ENCODE data around the gene SLC9A9.

SLC9A9 gene

DNA sequence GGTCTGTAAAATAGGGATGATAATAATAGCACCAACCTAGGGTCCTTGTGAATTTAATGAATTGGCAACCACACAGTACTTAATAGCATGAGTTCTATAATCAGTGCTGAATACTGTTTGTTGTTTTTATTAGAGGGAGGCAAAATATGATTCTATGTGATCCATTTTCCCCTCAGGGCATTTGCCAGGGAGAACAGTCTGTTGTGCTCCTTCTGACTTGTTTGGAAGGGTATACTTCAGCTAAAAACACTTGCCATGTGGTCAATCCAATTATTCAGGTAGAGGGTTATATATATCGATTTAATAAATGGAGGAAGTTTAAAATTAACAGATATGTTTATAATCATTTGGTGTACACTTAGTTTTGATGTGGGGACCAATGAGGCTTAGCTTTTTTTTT, 423.4 kb downstream of the SLC9A9 start:
- no peak for DNase-seq (ENCODE audit: low read depth)
- no peak overlapping the region for H3K4me3 ChIP-seq (ENCODE audit: low read depth, low read length)
- TF ChIP-seq, protein P1, sequence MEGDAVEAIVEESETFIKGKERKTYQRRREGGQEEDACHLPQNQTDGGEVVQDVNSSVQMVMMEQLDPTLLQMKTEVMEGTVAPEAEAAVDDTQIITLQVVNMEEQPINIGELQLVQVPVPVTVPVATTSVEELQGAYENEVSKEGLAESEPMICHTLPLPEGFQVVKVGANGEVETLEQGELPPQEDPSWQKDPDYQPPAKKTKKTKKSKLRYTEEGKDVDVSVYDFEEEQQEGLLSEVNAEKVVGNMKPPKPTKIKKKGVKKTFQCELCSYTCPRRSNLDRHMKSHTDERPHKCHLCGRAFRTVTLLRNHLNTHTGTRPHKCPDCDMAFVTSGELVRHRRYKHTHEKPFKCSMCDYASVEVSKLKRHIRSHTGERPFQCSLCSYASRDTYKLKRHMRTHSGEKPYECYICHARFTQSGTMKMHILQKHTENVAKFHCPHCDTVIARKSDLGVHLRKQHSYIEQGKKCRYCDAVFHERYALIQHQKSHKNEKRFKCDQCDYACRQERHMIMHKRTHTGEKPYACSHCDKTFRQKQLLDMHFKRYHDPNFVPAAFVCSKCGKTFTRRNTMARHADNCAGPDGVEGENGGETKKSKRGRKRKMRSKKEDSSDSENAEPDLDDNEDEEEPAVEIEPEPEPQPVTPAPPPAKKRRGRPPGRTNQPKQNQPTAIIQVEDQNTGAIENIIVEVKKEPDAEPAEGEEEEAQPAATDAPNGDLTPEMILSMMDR (IDR thresholded peaks at IDR 0.05; ENCODE audit: low read depth, low read length, missing control alignments), result no peak

DNA sequence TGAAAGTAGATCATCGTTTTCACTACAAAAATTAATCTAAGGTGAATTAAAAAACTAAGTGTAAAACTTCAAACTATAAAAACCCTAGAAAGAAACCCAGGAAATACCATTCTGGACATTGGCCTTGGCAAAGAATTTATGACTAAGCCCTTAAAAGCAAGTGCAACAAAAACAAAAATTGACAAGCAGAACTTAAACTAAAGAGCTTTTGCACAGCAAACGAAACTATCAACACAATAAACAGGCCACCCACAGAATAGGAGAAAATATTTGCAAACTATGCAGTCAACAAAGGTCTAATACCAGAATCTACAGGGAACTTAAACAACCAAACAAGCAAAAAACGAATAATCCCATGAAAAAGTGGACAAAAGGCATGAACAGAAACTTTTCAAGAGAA, 426.7 kb downstream of the SLC9A9 start:
- TF ChIP-seq, protein P1 (IDR thresholded peaks at IDR 0.05; ENCODE audit: low read depth, low read length, missing control alignments), result no peak
- no peak for DNase-seq (ENCODE audit: low read depth)

DNA sequence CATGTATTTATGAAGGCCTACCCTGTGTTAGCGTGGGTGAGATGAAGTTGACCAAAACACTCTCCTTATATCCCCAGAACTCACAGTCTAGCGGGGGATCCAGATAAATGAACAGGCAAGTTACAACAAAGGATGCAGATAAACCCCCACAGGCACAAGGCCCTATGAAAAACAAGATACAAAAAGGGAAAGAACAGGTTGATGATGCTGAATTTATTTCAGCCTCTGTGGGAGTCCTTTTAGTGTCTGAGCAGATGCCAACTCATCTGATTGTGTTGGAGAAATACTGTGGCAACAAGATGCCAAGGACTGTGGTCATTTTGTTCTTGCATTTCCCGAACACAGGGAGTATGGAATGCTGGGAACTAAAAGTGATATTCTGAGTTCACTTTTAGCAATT, 428.7 kb downstream of the SLC9A9 start:
- H3K4me3 ChIP-seq (ENCODE audit: low read depth, low read length), result no peak overlapping the region
- TF ChIP-seq, protein P1 (IDR thresholded peaks at IDR 0.05; ENCODE audit: low read depth, low read length, missing control alignments), result no peak
- no peak for DNase-seq (ENCODE audit: low read depth)

More for the DNA sequence above, 426.7 kb downstream of the SLC9A9 start:
- no peak overlapping the region for H3K4me3 ChIP-seq (ENCODE audit: low read depth, low read length)

DNA sequence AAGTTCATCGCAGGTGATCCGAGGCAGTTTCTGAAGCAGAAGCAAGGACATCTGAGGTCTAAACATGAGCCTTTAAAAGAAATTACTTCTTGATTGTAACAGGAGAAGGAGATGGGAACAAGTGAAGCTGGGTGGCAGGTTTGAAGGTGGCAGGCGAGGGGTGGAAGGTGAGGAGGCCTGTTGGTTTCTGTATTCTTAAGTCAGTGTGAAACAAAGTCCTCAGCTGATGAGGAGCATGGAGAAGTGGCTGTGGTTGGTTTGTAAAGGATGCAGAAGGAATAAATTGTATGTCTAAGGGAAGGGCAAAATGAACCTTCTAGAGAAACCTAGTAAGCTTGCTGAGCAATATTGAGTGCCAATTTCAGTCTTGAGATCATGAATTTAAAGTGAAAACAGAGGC, 429.9 kb downstream of the SLC9A9 start:
- TF ChIP-seq, protein P1 (IDR thresholded peaks at IDR 0.05; ENCODE audit: low read depth, low read length, missing control alignments), result no peak
- no peak for DNase-seq (ENCODE audit: low read depth)
- no peak overlapping the region for H3K4me3 ChIP-seq (ENCODE audit: low read depth, low read length)

- no peak overlapping the region for H3K4me3 ChIP-seq (ENCODE audit: low read depth, low read length)
- no peak for DNase-seq (ENCODE audit: low read depth)
- TF ChIP-seq, protein P1 (IDR thresholded peaks at IDR 0.05; ENCODE audit: low read depth, low read length, missing control alignments), result no peak
Measured at GRCh38 chr3:143416229-143416628, 432.0 kb downstream of the SLC9A9 start.

GRCh38 chr3:143414571-143415253, 433.6 kb downstream of the SLC9A9 start:
- TF ChIP-seq, protein P1 (IDR thresholded peaks at IDR 0.05; ENCODE audit: low read depth, low read length, missing control alignments), result no peak
- no peak for DNase-seq (ENCODE audit: low read depth)
- H3K4me3 ChIP-seq (ENCODE audit: low read depth, low read length), result no peak overlapping the region

GRCh38 chr3:143413372-143413771, 434.9 kb downstream of the SLC9A9 start:
- no peak for DNase-seq (ENCODE audit: low read depth)
- H3K4me3 ChIP-seq (ENCODE audit: low read depth, low read length), result no peak overlapping the region
- TF ChIP-seq, protein P1 (IDR thresholded peaks at IDR 0.05; ENCODE audit: low read depth, low read length, missing control alignments), result no peak
